HepG2 (cell line): ENCODE measurements around the gene SOX9. TPM values are rescaled to one million over a fixed set of nuclear protein-coding genes. Genes with fewer than 3 reads are reported as not detected.

ENCODE experiments used
- ARID4A ChIP-seq: sonication (generic); formaldehyde crosslinking; IDR thresholded peaks from 2 replicates; pipeline ENCODE4 v1.5.0; 2020; ENCODE audit warnings: mild to moderate bottlenecking, missing genetic modification reagents, borderline replicate concordance
- ARID5B ChIP-seq: IDR thresholded peaks from 2 replicates; pipeline ENCODE4 v1.4.0; 2020; ENCODE audit warnings: mild to moderate bottlenecking, missing genetic modification reagents
- CENPBD1 ChIP-seq: sonication (generic); formaldehyde crosslinking; IDR thresholded peaks from 2 replicates; pipeline ENCODE4 v1.8.0; 2022; ENCODE audit warnings: missing genetic modification reagents, low read depth, mild to moderate bottlenecking, borderline replicate concordance
- E2F5 ChIP-seq: sonication (generic); formaldehyde crosslinking; conservative IDR thresholded peaks from 2 replicates; pipeline ENCODE4 v1.4.0; 2020; ENCODE audit warnings: missing genetic modification reagents
- EHMT2 ChIP-seq: fragments of 200-600 bp; sonication (generic); IDR thresholded peaks from 2 replicates; pipeline ENCODE4 v1.7.0; 2017; ENCODE audit warnings: antibody characterized with exemption, low read depth, low read length, borderline replicate concordance
- FOXO1 ChIP-seq: sonication (generic); formaldehyde crosslinking; IDR thresholded peaks from 2 replicates; pipeline ENCODE4 v1.4.0; 2020; ENCODE audit warnings: missing genetic modification reagents
- HCFC1 ChIP-seq: fragments of 150-350 bp; IDR thresholded peaks from 2 replicates; pipeline ENCODE4 v1.6.1; 2014; ENCODE audit warnings: low read depth, low read length
- MED8 ChIP-seq: sonication (generic); formaldehyde crosslinking; IDR thresholded peaks from 2 replicates; pipeline ENCODE4 v1.8.1; 2023; ENCODE audit warnings: mild to moderate bottlenecking, missing genetic modification reagents; ENCODE audit not compliant: insufficient replicate concordance
- NR2F6 ChIP-seq, 2 experiments: IDR thresholded peaks; 2 replicates each; pipeline ENCODE4 v1.6.1; 2016; ENCODE audit warnings: antibody characterized with exemption in 1 of 2, mild to moderate bottlenecking in 1 of 2
- RNF2 ChIP-seq: fragments of 450-650 bp; conservative IDR thresholded peaks from 2 replicates; pipeline ENCODE4 v1.6.1; 2016; ENCODE audit warnings: low read depth
- SKIL ChIP-seq: sonication (generic); formaldehyde crosslinking; IDR thresholded peaks from 2 replicates; pipeline ENCODE4 v1.8.0; 2022; ENCODE audit warnings: missing genetic modification reagents, mild to moderate bottlenecking, moderate library complexity, borderline replicate concordance
- SOX13 ChIP-seq, 3 experiments: fragments of 450-650 bp in 1 of 3; sonication (generic) in 1 of 3; formaldehyde crosslinking in 1 of 3; IDR thresholded peaks in 2 of 3; conservative IDR thresholded peaks in 1 of 3; 2 replicates each; pipeline versions ENCODE4 v1.5.0 to v1.6.1; 2016 to 2020; ENCODE audit warnings: antibody characterized with exemption in 1 of 3, mild to moderate bottlenecking in 1 of 3, missing compliant biosample characterization in 1 of 3, missing genetic modification reagents in 1 of 3, moderate library complexity in 1 of 3
- TCF7 ChIP-seq: sonication (generic); IDR thresholded peaks from 2 replicates; pipeline ENCODE4 v1.6.1; 2016; ENCODE audit warnings: antibody characterized with exemption, low read depth
- ZFX ChIP-seq: sonication (generic); formaldehyde crosslinking; IDR thresholded peaks from 2 replicates; pipeline ENCODE4 v1.4.0; 2020; ENCODE audit warnings: mild to moderate bottlenecking, low read depth, missing genetic modification reagents, moderate library complexity
- ZNF543 ChIP-seq: sonication (generic); formaldehyde crosslinking; IDR thresholded peaks from 2 replicates; pipeline ENCODE4 v1.4.0; 2020; ENCODE audit warnings: mild to moderate bottlenecking, missing genetic modification reagents
- polyA plus RNA-seq, 8 experiments: library from polyadenylated mRNA; depleted of rRNA in 3 of 8; stranded (reverse) in 7 of 8; unstranded in 1 of 8; fragments of >200 nt; fragmentation: Illumina TruSeq in 4 of 8; extraction: Trizol in 4 of 8; gene quantifications; 2 replicates each; pipeline versions ENCODE4 v1.2.1 to v1.2.3, GENCODE V29; 2011 to 2016; ENCODE audit warnings: low read depth in 4 of 8, missing spikeins in 1 of 8, mixed read lengths in 1 of 8; ENCODE audit not compliant: insufficient read depth in 1 of 8
- total RNA-seq, 5 experiments: library from RNA; depleted of rRNA; stranded (reverse); fragments of >200 nt; fragmentation: Illumina TruSeq; extraction: Trizol; gene quantifications; 2 replicates each; pipeline ENCODE4 v1.2.3, GENCODE V29; 2016; ENCODE audit warnings: low read depth in 1 of 5

SOX9 gene
- total and polyA plus RNA-seq, 2 of the 13 experiments (the other 11 are each of a cell fraction or from before 2014, with no cell fraction given), result 16.1 to 27.6 TPM

- TF ChIP-seq ZNF543 (peak; percentile 70), SKIL (CRISPR knock-in tag) (peak; percentile 62; the same call in 1 of the 2 replicates), HCFC1 (no peak), ARID5B (CRISPR knock-in tag) (peak; percentile 73), SOX13 (IDR thresholded peaks at IDR 0.05) (peak; percentile 28; the same call in 1 of the 2 replicates), SOX13 (CRISPR knock-in tag; conservative IDR thresholded peaks at IDR 0.05 in 1 of 2, IDR thresholded peaks at IDR 0.05 in 1 of 2) (peak in 1 of 2 experiments; percentile 83; a peak in 2 of 4 replicates), FOXO1 (CRISPR knock-in tag) (peak; percentile 42), EHMT2 (no peak), RNF2 (no peak), MED8 (CRISPR knock-in tag) (peak; percentile 94), CENPBD1 (CRISPR knock-in tag) (no peak), TCF7 (peak; percentile 68; the same call in 1 of the 2 replicates), E2F5 (CRISPR knock-in tag) (no peak), ARID4A (CRISPR knock-in tag) (peak; percentile 66), NR2F6 (IDR thresholded peaks at IDR 0.05) (peak; percentile 79), NR2F6 (CRISPR knock-in tag; IDR thresholded peaks at IDR 0.05) (no peak), ZFX (CRISPR knock-in tag) (no peak; the same call in 1 of the 2 replicates)
Measured at GRCh38 chr17:72122765-72123529, 2.1 kb downstream of the SOX9 start (continued).
